ENCODE measurements around the gene ZNF415.

DNA sequence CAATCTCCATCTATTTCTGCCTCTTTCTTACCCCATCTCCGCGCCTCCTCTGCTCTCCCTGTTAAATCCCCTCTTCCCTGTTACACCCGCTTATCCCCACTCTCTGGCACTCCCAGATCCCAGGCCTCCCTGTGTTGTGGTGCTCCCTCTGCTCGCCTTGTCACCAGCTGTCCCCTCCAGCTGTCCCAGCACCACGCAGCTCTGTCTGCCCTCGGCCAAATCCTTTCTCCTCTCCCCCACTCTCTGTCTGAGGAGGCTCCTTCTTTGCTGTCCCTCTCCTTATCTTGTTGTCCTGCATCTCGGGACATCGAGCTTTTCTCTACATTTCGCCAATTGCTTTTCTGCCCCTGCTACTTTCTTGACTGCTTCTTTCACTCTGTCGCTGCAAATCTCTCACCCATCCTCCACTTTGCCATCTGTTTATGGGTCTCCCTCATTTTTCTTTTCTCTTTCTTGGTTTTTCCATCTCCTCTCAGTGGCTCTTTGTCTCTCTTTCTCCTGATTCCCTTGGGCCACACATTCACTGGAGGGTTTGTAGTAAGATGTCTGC lies 30.4 kb downstream of the ZNF415 start:
- TF ChIP-seq, protein P1, sequence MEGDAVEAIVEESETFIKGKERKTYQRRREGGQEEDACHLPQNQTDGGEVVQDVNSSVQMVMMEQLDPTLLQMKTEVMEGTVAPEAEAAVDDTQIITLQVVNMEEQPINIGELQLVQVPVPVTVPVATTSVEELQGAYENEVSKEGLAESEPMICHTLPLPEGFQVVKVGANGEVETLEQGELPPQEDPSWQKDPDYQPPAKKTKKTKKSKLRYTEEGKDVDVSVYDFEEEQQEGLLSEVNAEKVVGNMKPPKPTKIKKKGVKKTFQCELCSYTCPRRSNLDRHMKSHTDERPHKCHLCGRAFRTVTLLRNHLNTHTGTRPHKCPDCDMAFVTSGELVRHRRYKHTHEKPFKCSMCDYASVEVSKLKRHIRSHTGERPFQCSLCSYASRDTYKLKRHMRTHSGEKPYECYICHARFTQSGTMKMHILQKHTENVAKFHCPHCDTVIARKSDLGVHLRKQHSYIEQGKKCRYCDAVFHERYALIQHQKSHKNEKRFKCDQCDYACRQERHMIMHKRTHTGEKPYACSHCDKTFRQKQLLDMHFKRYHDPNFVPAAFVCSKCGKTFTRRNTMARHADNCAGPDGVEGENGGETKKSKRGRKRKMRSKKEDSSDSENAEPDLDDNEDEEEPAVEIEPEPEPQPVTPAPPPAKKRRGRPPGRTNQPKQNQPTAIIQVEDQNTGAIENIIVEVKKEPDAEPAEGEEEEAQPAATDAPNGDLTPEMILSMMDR (IDR thresholded peaks at IDR 0.05): no peak
- no peak for TF ChIP-seq POLR2A (IDR thresholded peaks at IDR 0.05)

Data from Peyer's patch (tissue), 4 donors.